Smooth muscle cell (in vitro differentiated cells): ENCODE measurements around the gene SLC25A30. TPM values are rescaled to one million over a fixed set of nuclear protein-coding genes. Genes with fewer than 3 reads are reported as not detected.

ENCODE experiments used
- DNase-seq: peaks from one replicate; lab custom pipeline; 2025; ENCODE audit not compliant: unreplicated experiment; lab: John Stamatoyannopoulos, UW
- H2AFZ ChIP-seq: fragments of 200-600 bp; sonication (generic); 2 replicates; pipeline ENCODE4 v1.6.0; 2016; ENCODE audit warnings: antibody characterized with exemption, low read depth, mild to moderate bottlenecking
- H3F3A ChIP-seq: fragments of 200-600 bp; sonication (generic); 2 replicates; pipeline ENCODE4 v1.6.0; 2017; ENCODE audit warnings: antibody characterized with exemption, low read depth
- H3K27ac ChIP-seq: fragments of 200-600 bp; sonication (generic); 2 replicates; pipeline ENCODE4 v1.5.1; 2016; ENCODE audit warnings: low read depth, mild to moderate bottlenecking
- H3K27me3 ChIP-seq: fragments of 200-600 bp; sonication (generic); 2 replicates; pipeline ENCODE4 v1.6.1; 2016; ENCODE audit warnings: low read depth, mild to moderate bottlenecking
- H3K36me3 ChIP-seq: fragments of 200-600 bp; sonication (generic); 2 replicates; pipeline ENCODE4 v1.5.1; 2016; ENCODE audit warnings: low read depth
- H3K4me1 ChIP-seq: fragments of 200-600 bp; sonication (generic); 2 replicates; pipeline ENCODE4 v1.5.1; 2016; ENCODE audit warnings: low read depth
- H3K4me2 ChIP-seq: fragments of 200-600 bp; sonication (generic); 2 replicates; pipeline ENCODE4 v1.6.0; 2016; ENCODE audit warnings: mild to moderate bottlenecking
- H3K4me3 ChIP-seq: fragments of 200-600 bp; sonication (generic); 2 replicates; pipeline ENCODE4 v1.5.1; 2016; ENCODE audit warnings: mild to moderate bottlenecking
- H3K79me2 ChIP-seq: fragments of 200-600 bp; sonication (generic); 2 replicates; pipeline ENCODE4 v1.6.0; 2016; ENCODE audit warnings: low read depth, mild to moderate bottlenecking
- H3K9ac ChIP-seq: fragments of 200-600 bp; sonication (generic); 2 replicates; pipeline ENCODE4 v1.6.0; 2016; ENCODE audit warnings: low read depth
- H3K9me3 ChIP-seq: fragments of 200-600 bp; sonication (generic); replicated peaks from 2 replicates; pipeline ENCODE4 v1.5.1; 2016; ENCODE audit warnings: low read depth
- H4K20me1 ChIP-seq: fragments of 200-600 bp; sonication (generic); 2 replicates; pipeline ENCODE4 v1.6.0; 2016; ENCODE audit warnings: low read depth
- WGBS: methylation state at CpG from one replicate; pipeline ENCODE4 v1.1.7; 2016; ENCODE audit warnings: low lambda C conversion rate; 5-methylcytosine and 5-hydroxymethylcytosine counted together
- polyA plus RNA-seq: library from polyadenylated mRNA; unstranded; fragments of >200 nt; fragmentation: Nextera tagmentation; extraction: Ambion mirVana; gene quantifications from 2 replicates; pipeline ENCODE4 v1.2.1, GENCODE V29; 2016
- total RNA-seq: library from RNA; depleted of rRNA; stranded (reverse); fragments of >200 nt; gene quantifications from 2 replicates; pipeline ENCODE4 v1.2.3, GENCODE V29; 2014
- TF ChIP-seq, protein P1 (sequence below): fragments of 200-600 bp; sonication (generic); IDR thresholded peaks from 2 replicates; pipeline ENCODE4 v1.5.1; 2017; ENCODE audit warnings: borderline replicate concordance, mild to moderate bottlenecking, antibody characterized with exemption; ENCODE audit not compliant: insufficient read depth, poor library complexity, severe bottlenecking

The SLC25A30 gene
- total and polyA plus RNA-seq, 2 experiments from 2014 or later, result 1.3 to 6.8 TPM

DNA sequence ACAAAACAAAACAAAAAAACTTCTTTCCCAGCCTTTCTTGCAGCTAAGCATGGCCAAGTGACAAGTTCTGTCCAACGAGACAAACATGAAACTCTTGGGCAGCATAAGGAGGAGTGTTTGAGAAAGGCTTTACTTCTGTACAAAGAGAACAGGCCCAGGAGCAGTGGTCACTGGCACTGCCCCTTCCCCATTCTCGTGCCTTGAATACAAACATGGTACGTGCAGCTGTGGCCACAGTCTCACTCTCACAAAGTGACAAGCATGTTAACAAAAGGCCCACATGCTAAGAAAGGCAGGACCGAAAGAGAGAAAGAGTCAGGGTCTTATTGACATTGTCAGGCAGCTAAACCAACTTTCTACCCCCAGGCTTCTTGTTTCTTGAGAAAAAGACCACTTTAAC is 19.8 kb upstream of the SLC25A30 start:
- H2AFZ ChIP-seq, result no peak overlapping the region
- H3F3A ChIP-seq, result no peaks in the 10 kb centered on the region
- H4K20me1 ChIP-seq, result no peaks in the 10 kb centered on the region
- H3K9ac ChIP-seq, result no peak overlapping the region
- H3K9me3 ChIP-seq, result no peaks in the 10 kb centered on the region
- H3K36me3 ChIP-seq, result no peaks in the 10 kb centered on the region
- H3K79me2 ChIP-seq, result no peaks in the 10 kb centered on the region
- H3K4me1 ChIP-seq, result no peaks in the 10 kb centered on the region
- no peak overlapping the region for H3K4me2 ChIP-seq
- no peak for DNase-seq
- H3K27me3 ChIP-seq, result no peaks in the 10 kb centered on the region
- TF ChIP-seq, protein P1, sequence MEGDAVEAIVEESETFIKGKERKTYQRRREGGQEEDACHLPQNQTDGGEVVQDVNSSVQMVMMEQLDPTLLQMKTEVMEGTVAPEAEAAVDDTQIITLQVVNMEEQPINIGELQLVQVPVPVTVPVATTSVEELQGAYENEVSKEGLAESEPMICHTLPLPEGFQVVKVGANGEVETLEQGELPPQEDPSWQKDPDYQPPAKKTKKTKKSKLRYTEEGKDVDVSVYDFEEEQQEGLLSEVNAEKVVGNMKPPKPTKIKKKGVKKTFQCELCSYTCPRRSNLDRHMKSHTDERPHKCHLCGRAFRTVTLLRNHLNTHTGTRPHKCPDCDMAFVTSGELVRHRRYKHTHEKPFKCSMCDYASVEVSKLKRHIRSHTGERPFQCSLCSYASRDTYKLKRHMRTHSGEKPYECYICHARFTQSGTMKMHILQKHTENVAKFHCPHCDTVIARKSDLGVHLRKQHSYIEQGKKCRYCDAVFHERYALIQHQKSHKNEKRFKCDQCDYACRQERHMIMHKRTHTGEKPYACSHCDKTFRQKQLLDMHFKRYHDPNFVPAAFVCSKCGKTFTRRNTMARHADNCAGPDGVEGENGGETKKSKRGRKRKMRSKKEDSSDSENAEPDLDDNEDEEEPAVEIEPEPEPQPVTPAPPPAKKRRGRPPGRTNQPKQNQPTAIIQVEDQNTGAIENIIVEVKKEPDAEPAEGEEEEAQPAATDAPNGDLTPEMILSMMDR, result no peak
- WGBS, result 91% methylated on average over 4 of the region's 4 CpGs
- H3K4me3 ChIP-seq, result no peak overlapping the region
- no peak overlapping the region for H3K27ac ChIP-seq

DNA sequence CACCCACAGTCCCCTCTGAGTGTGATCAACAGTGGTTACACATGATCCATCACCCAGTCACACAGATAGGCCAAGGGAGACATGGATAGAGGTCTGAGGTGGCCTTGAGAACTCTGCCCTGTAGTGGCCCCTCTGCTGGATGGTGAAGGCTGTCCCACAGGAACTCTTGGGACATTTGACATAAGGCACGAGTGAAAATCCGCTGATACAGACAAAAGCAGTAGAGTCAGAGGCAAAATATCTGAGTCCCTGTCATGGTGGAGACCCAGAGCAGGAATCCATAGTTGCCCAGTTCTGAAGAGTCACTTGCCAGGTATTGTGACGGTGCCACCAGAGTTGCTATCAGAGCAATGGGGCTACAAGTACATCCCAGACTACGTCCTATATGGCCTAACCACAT is 18.8 kb upstream of the SLC25A30 start:
- Histone ChIP-seq H3K36me3 (no peaks in the 10 kb centered on the region), H3K27ac (no peak overlapping the region), H3K27me3 (no peaks in the 10 kb centered on the region), H4K20me1 (no peaks in the 10 kb centered on the region), H3K9ac (no peak overlapping the region), H3F3A (no peaks in the 10 kb centered on the region), H3K4me1 (no peaks in the 10 kb centered on the region), H3K9me3 (no peaks in the 10 kb centered on the region), H2AFZ (no peak overlapping the region), H3K4me2 (no peak overlapping the region), H3K79me2 (no peaks in the 10 kb centered on the region), H3K4me3 (no peak overlapping the region)
- no peak for DNase-seq
- WGBS, result 90% methylated on average over 4 of the region's 4 CpGs
- TF ChIP-seq, protein P1, result no peak

DNA sequence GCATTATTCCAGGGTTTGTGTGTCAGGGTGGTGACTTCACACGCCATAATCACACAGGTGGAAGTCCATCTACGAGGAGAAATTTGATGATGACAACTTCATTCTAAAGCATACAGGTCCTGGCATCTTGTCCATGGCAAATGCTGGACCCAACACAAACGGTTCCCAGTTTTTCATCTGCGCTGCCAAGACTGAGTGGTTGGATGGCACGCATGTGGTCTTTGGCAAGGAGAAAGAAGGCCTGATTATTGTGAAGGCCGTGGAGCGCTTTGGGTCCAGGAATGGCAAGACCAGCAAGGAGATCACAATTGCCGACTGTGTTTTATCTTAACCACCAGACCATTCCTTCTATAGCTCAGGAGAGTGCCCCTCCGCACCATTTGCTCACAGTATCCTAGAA is 18.2 kb upstream of the SLC25A30 start:
- TF ChIP-seq, protein P1, result no peak
- Histone ChIP-seq H3K79me2 (no peaks in the 10 kb centered on the region), H3K27me3 (no peaks in the 10 kb centered on the region), H3F3A (no peaks in the 10 kb centered on the region), H3K4me3 (no peak overlapping the region), H4K20me1 (no peaks in the 10 kb centered on the region), H3K9me3 (no peaks in the 10 kb centered on the region), H3K4me1 (no peaks in the 10 kb centered on the region), H2AFZ (no peak overlapping the region), H3K4me2 (no peak overlapping the region), H3K9ac (no peak overlapping the region), H3K36me3 (no peaks in the 10 kb centered on the region), H3K27ac (no peak overlapping the region)
- WGBS, result 88% methylated on average over 9 of the region's 9 CpGs
- DNase-seq, result no peak

DNA sequence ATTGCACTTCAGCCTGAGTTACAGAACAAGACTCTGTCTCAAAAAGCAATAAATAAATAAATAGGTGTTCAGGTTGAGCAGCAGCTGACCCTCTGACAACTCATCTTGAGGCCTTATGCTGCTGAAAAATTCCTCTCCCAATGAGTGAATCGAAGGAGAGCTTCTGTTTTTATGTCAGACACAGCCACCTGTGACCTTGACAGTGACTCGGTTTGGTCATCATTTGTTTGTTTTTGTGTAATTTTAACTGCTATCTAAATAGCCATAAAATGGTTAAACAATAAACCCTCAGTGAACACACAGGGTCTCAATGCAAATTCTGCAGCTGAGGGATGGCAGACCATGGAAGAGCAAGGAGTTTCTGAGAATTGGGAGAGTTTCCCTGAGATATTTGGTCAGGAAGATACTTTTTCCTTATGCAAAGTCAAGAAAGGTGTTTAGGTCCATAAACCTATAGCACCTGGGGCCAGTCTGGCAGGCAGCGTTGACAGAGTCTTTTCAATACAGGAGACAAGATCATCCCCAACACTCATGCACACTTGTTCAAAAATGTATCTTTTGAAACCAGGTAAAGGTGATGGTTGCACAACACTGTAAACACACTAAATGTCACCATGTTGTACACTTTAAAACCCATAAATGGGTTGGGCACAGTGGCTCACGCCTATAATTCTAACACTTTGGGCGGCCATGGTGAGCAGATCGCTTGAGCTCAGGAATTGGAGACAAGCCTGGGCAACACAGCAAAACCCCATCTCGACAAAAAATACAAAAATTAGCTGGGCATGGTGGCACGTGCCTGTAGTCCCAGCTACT is 16.6 kb upstream of the SLC25A30 start:
- no peak overlapping the region for H3K27ac ChIP-seq
- WGBS, result 89% methylated on average over 8 of the region's 8 CpGs
- no peak for DNase-seq

More for the DNA sequence above, 16.6 kb upstream of the SLC25A30 start:
- Histone ChIP-seq H3K4me1 (no peaks in the 10 kb centered on the region), H3K4me3 (no peak overlapping the region), H3K9me3 (no peaks in the 10 kb centered on the region), H3K36me3 (no peaks in the 10 kb centered on the region), H3F3A (no peaks in the 10 kb centered on the region), H3K27me3 (no peaks in the 10 kb centered on the region), H4K20me1 (no peaks in the 10 kb centered on the region), H3K4me2 (no peak overlapping the region), H3K79me2 (no peaks in the 10 kb centered on the region), H3K9ac (no peak overlapping the region), H2AFZ (no peak overlapping the region)
- TF ChIP-seq, protein P1, result no peak
